ENCODE measurements around the gene A1BG.
"Not testable (repeated sequence)": the region's sequence is repeated elsewhere in the genome, so short reads cannot be mapped to it uniquely, and the experiment has no call there.

The A1BG gene

GRCh38 chr19:58385891-58386575 lies 32.7 kb upstream of the A1BG start:
- DNase-seq (ENCODE audit: low spot score), result no peak

- no peak for DNase-seq (ENCODE audit: low spot score)
Observed at GRCh38 chr19:58385313-58385890, 32.1 kb upstream of the A1BG start.

- DNase-seq (ENCODE audit: low spot score), result no peak
Observed at GRCh38 chr19:58382997-58383603, 29.8 kb upstream of the A1BG start.

GRCh38 chr19:58381460-58382212 lies 28.3 kb upstream of the A1BG start:
- no peak for DNase-seq (ENCODE audit: low spot score)

- peak; percentile 100 for DNase-seq (ENCODE audit: low spot score)
Observed at GRCh38 chr19:58380662-58381459, 27.6 kb upstream of the A1BG start, which contains the start of gene ZNF837. ZNF837 (minus strand) TSS chr19:58381030; CDS start chr19:58369332, 11,698 bp downstream.

- DNase-seq (ENCODE audit: low spot score), result no peak
Observed at GRCh38 chr19:58380037-58380661, 26.9 kb upstream of the A1BG start.

GRCh38 chr19:58379246-58379645 lies 26.0 kb upstream of the A1BG start:
- DNase-seq (ENCODE audit: low spot score), result no peak

GRCh38 chr19:58376724-58377123 lies 23.4 kb upstream of the A1BG start:
- DNase-seq (ENCODE audit: low spot score), result not testable (repeated sequence)

GRCh38 chr19:58374200-58374599 lies 20.9 kb upstream of the A1BG start:
- DNase-seq (ENCODE audit: low spot score), result no peak

- DNase-seq (ENCODE audit: low spot score), result no peak
Observed at GRCh38 chr19:58372311-58373133, 19.2 kb upstream of the A1BG start.

GRCh38 chr19:58368561-58369360 lies 15.5 kb upstream of the A1BG start:
- DNase-seq (ENCODE audit: low spot score), result no peak

GRCh38 chr19:58367698-58368454 lies 14.6 kb upstream of the A1BG start:
- no peak for DNase-seq (ENCODE audit: low spot score)

GRCh38 chr19:58366585-58367430 lies 13.5 kb upstream of the A1BG start:
- no peak for DNase-seq (ENCODE audit: low spot score)

- DNase-seq (ENCODE audit: low spot score), result no peak
Observed at GRCh38 chr19:58364146-58364545, 10.9 kb upstream of the A1BG start.

- DNase-seq (ENCODE audit: low spot score), result peak; percentile 97
Observed at GRCh38 chr19:58362272-58362994, 9.1 kb upstream of the A1BG start, which contains the start of gene ZNF497. ZNF497 (minus strand) TSS chr19:58362751; CDS start chr19:58357635, 5,116 bp downstream.

GRCh38 chr19:58361900-58362271 lies 8.6 kb upstream of the A1BG start:
- peak; percentile 28 for DNase-seq (ENCODE audit: low spot score)

- no peak for DNase-seq (ENCODE audit: low spot score)
Observed at GRCh38 chr19:58357481-58358145, 4.3 kb upstream of the A1BG start.

All from CD4-positive, alpha-beta T cell treated with Interleukin-15 for 4 hours (primary cell).